Mammary epithelial cell (primary cell): Measurements from ENCODE around the gene TAS1R1.

Experiments
- CTCF ChIP-seq, 2 donors: IDR thresholded peaks in 1 of 2; conservative IDR thresholded peaks in 1 of 2; 2 replicates each; pipeline ENCODE4 v1.5.1; 2011 to 2012; ENCODE audit warnings: inconsistent platforms in 2 of 2, low read length in 2 of 2, mild to moderate bottlenecking in 2 of 2, control low read depth in 1 of 2, low read depth in 1 of 2; ENCODE audit not compliant: insufficient read depth in 1 of 2; ENCODE audit errors: extremely low read depth in 1 of 2
- EZH2 ChIP-seq: IDR thresholded peaks from 2 replicates; pipeline ENCODE4 v1.6.1; 2012; ENCODE audit warnings: low read length, inconsistent platforms, borderline replicate concordance

DNA sequence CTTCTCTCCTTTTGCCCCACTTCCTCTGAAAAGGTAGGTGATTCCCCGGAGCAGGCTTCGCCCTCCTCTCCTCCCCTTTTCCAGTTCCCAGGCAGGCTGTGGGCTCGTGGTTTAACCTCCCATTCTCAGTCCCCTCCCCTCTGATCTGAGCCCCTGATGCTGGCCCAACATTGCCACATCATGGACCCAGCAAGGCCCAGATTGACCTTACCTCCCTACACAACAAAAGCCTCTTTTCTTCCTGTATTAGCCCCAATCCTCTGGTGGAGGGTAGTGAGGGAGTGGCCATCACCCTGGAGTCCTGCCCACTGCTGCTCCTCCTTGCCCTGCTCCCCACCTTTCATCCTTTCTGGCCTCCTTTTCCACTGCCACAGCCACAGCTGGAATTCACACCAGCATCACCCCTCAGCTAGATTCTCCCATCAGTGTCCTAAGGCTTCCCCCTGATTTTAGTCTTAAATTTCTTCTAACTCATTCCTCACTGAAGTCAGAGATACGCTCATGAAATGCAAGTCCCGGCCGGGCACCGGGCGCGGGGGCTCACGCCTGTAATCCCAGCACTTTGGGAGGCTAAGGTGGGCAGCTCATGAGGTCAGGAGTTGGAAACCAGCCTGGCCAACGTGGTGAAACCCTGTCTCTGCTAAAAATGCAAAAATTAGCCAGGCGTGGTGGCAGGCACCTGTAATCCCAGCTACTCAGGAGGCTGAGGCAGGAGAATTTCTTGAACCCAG, 17.7 kb downstream of the TAS1R1 start:
- TF ChIP-seq CTCF (conservative IDR thresholded peaks at IDR 0.05 in 1 of 2, IDR thresholded peaks at IDR 0.05 in 1 of 2; ENCODE audit: extremely low read depth in 1 of 2, insufficient read depth in 1 of 2, low read depth in 1 of 2, low read length in 2 of 2) (no peak), EZH2 (no peak)
